WI38 (cell line): Measurements from ENCODE around the gene AKAP11.

Experiments used
- H3K4me3 ChIP-seq: 2 replicates; pipeline ENCODE4 v1.5.1; 2011; ENCODE audit warnings: low read depth, mild to moderate bottlenecking, control low read depth, low read length
- TF ChIP-seq, protein P1 (sequence below): IDR thresholded peaks from 2 replicates; pipeline ENCODE4 v1.5.1; 2012; ENCODE audit warnings: low read depth, mild to moderate bottlenecking, control low read depth, low read length

The AKAP11 gene

GRCh38 chr13:42233726-42234125 lies 38.2 kb upstream of the AKAP11 start:
- H3K4me3 ChIP-seq: no peak overlapping the region
- TF ChIP-seq, protein P1, sequence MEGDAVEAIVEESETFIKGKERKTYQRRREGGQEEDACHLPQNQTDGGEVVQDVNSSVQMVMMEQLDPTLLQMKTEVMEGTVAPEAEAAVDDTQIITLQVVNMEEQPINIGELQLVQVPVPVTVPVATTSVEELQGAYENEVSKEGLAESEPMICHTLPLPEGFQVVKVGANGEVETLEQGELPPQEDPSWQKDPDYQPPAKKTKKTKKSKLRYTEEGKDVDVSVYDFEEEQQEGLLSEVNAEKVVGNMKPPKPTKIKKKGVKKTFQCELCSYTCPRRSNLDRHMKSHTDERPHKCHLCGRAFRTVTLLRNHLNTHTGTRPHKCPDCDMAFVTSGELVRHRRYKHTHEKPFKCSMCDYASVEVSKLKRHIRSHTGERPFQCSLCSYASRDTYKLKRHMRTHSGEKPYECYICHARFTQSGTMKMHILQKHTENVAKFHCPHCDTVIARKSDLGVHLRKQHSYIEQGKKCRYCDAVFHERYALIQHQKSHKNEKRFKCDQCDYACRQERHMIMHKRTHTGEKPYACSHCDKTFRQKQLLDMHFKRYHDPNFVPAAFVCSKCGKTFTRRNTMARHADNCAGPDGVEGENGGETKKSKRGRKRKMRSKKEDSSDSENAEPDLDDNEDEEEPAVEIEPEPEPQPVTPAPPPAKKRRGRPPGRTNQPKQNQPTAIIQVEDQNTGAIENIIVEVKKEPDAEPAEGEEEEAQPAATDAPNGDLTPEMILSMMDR: no peak

GRCh38 chr13:42239161-42239560 lies 32.8 kb upstream of the AKAP11 start:
- no peak overlapping the region for H3K4me3 ChIP-seq
- TF ChIP-seq, protein P1: no peak

GRCh38 chr13:42239644-42240043 lies 32.3 kb upstream of the AKAP11 start:
- H3K4me3 ChIP-seq: no peak overlapping the region
- TF ChIP-seq, protein P1: no peak

GRCh38 chr13:42246541-42246940 lies 25.4 kb upstream of the AKAP11 start:
- TF ChIP-seq, protein P1: no peak
- no peak overlapping the region for H3K4me3 ChIP-seq

DNA sequence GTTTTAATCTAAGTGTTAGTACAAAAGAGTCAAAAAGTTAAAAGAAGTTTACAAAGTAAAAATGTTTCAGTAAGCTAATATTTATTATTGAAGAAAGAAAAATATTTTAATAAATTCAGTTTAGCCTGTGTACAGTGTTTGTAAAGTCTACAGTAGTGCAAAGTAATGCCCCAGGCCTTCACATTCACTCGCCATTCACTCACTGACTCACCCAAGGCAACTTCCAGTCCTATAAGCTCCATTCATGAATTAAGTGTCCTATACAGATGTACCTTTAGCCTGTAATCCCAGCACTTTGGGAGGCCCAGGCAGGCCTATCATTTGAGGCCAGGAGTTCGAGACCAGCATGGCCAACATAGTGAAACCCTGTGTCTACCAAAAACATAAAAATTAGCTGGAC lies 24.1 kb upstream of the AKAP11 start:
- TF ChIP-seq, protein P1: no peak
- H3K4me3 ChIP-seq: no peak overlapping the region

- TF ChIP-seq, protein P1: no peak
- no peak overlapping the region for H3K4me3 ChIP-seq
Measured at GRCh38 chr13:42255886-42256285, 16.1 kb upstream of the AKAP11 start.

DNA sequence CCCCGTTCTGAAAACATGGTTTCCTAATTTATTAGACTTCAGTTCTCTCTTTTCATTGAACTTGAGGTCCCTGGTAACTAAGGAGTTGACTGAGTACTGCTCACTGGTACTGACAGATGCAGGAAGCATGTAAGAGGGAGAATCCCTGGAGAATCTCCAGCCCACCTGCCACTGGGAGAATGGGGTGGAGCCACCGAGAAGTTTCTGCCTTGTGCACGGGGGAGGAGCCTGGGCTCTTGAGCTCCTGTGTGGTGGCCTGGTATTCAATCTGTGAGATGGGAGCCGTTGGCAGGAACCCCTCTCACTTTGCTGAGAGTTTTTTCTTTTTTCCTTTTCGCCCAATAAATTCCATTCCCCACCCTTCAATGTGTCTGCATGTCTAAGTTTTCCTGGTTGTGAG lies 13.2 kb upstream of the AKAP11 start:
- no peak overlapping the region for H3K4me3 ChIP-seq
- TF ChIP-seq, protein P1: no peak
